Measurements from ENCODE around the gene CCT8.
"Not testable (repeated sequence)": the region's sequence is repeated elsewhere in the genome, so short reads cannot be mapped to it uniquely, and the experiment has no call there.

The CCT8 gene

DNA sequence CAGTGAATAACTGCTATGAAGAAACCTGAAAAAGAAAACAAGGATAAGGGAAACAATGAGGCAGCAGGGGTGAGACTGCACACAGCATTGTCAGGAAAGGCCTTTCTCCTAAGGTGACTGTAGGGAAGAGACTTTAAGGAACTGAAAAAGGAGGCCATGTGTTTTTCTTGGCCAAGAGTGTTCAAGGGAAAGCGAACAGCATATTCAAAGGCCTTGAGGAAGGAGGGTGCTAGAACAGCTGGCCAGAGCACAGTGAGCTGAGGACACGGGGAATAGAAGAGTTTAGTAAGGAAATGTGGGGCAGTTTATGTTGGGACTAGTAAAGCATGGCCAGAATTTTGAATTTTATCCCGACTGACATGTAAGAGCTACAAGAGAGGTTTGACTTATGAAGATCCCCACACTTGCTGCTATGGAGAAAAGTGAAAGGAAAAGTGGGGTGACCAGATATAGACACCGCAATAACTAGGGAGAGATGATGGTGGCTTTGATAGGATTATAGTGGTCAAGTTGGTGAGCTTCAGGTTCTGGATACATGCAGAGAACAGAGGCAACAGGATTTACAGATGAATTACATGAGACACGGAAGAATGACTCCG, 55.7 kb downstream of the CCT8 start:
- no peak for DNase-seq (ENCODE audit: low read depth)

DNA sequence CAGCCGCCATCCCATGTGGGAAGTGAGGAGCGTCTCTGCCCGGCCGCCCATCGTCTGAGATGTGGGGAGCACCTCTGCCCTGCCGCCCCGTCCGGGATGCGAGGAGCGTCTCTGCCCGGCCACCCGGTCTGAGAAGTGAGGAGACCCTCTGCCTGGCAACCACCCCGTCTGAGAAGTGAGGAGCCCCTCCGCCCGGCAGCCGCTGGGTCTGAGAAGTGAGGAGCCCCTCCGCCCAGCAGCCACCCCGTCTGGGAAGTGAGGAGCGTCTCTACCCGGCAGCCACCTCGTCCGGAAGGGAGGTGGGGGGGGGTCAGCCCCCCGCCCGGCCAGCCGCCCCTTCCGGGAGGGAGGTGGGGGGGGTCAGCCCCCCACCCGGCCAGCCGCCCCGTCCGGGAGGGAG, 62.2 kb downstream of the CCT8 start:
- not testable (repeated sequence) for DNase-seq (ENCODE audit: low read depth)

DNA sequence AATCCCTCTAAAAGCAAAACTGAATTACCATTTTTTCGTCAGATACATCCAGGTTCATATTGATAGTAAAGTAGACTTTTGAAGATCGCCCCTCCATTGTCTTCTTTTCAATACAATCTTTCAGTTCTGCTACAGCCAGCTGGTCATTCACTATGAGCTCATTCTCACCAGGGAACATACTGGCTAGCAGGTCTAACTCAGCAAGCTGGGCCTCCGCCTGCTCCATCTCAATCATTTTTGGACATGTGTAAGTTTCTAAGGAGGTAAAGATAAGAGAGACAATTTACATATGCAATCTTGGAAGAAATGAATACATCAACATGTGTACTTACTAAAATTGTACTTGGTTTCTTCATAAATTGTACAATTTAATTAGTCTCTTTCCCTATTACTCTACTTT, 65.1 kb downstream of the CCT8 start:
- no peak for DNase-seq (ENCODE audit: low read depth)

DNA sequence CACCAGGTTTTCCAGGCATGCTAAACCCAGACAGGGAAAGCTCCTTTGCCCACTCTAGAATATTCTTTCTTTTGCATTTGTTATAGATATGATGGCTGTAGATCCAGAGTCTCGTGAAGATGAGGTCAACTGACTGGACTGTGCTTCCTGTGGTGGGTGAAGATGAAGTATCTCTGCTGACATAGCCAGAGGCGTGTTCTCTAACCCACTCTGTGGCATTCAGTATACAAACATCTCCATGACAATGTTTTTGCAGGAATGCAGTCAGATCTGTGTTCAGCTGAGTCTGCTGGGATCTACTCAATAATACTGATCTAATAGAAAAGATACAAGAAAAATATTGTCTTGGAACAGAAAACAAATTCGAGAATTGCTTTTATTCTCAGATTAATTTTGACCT, 65.6 kb downstream of the CCT8 start:
- DNase-seq (ENCODE audit: low read depth) = no peak

DNA sequence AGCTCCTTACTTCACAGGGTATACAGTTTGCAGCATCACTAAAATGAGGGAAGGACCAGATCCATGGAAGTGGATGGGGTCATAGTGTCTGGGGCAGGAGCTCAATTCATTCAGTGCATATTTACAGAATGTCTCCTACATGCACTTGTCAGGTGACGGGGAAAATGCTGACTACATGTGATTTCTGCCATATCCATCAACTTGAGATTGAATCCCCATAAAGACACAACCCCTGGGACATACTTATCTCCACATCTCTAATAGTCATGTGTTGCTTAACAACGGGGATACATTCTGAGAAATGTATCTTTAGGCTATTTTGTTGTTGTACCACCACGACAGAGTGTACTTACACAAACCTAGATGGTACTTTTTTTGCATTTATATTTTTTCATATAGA, 66.3 kb downstream of the CCT8 start:
- no peak for DNase-seq (ENCODE audit: low read depth)

All from activated T-helper 1 cell treated with Interleukin-2 at 50 U/mL for 16 hours (primary cell).